H9 (cell line): ENCODE data around the gene PSME1. TPM values are rescaled to one million over a fixed set of nuclear protein-coding genes. Genes with fewer than 3 reads are reported as not detected.

Experiments
- DNase-seq: peaks from one replicate; pipeline ENCODE4 v3.0.0-alpha.2; 2017
- H2AFZ ChIP-seq: one replicate; pipeline ENCODE4 v1.6.1; 2013; ENCODE audit warnings: mild to moderate bottlenecking, low read length, control low read depth, moderate library complexity
- H2AK5ac ChIP-seq: 2 replicates; pipeline ENCODE4 v1.6.1; 2013; ENCODE audit warnings: low read length, control low read depth, mixed read lengths; ENCODE audit not compliant: insufficient read length
- H2BK120ac ChIP-seq: one replicate; pipeline ENCODE4 v1.6.1; 2013; ENCODE audit warnings: low read depth, mild to moderate bottlenecking, low read length, control low read depth, inconsistent platforms; ENCODE audit not compliant: poor library complexity, severe bottlenecking
- H2BK12ac ChIP-seq: 2 replicates; pipeline ENCODE4 v1.6.1; 2013; ENCODE audit warnings: low read length, control low read depth, mixed read lengths, low read depth; ENCODE audit not compliant: insufficient read length
- H2BK15ac ChIP-seq: 2 replicates; pipeline ENCODE4 v1.6.1; 2013; ENCODE audit warnings: low read depth, low read length, control low read depth
- H2BK20ac ChIP-seq: one replicate; pipeline ENCODE4 v1.6.1; 2013; ENCODE audit warnings: low read depth, mild to moderate bottlenecking, low read length, control low read depth, inconsistent platforms; ENCODE audit not compliant: poor library complexity, severe bottlenecking
- H2BK5ac ChIP-seq: 2 replicates; pipeline ENCODE4 v1.6.1; 2013; ENCODE audit warnings: low read length, control low read depth, mixed read lengths; ENCODE audit not compliant: insufficient read length
- H3K14ac ChIP-seq: 2 replicates; pipeline ENCODE4 v1.6.1; 2013; ENCODE audit warnings: low read length, control low read depth; ENCODE audit not compliant: insufficient read depth
- H3K18ac ChIP-seq: 2 replicates; pipeline ENCODE4 v1.6.1; 2013; ENCODE audit warnings: low read depth, mild to moderate bottlenecking, mixed read lengths, low read length, control low read depth; ENCODE audit not compliant: insufficient read length
- H3K23ac ChIP-seq: 2 replicates; pipeline ENCODE4 v1.6.1; 2013; ENCODE audit warnings: low read length, control low read depth, mixed read lengths, low read depth; ENCODE audit not compliant: insufficient read length
- H3K23me2 ChIP-seq: 2 replicates; pipeline ENCODE4 v1.6.1; 2013; ENCODE audit warnings: low read depth, mild to moderate bottlenecking, mixed read lengths, low read length, control low read depth; ENCODE audit not compliant: insufficient read length, poor library complexity, severe bottlenecking
- H3K27ac ChIP-seq: 2 replicates; pipeline ENCODE4 v1.5.1; 2013; ENCODE audit warnings: low read length, control low read depth, mixed read lengths, low read depth; ENCODE audit not compliant: insufficient read length
- H3K27me3 ChIP-seq: 2 replicates; pipeline ENCODE4 v1.6.1; 2013; ENCODE audit warnings: low read length, control low read depth, inconsistent platforms; ENCODE audit not compliant: insufficient read depth
- H3K4ac ChIP-seq: 2 replicates; pipeline ENCODE4 v1.6.1; 2013; ENCODE audit warnings: low read depth, mild to moderate bottlenecking, control low read depth, inconsistent platforms, low read length, moderate library complexity
- H3K4me1 ChIP-seq: 2 replicates; pipeline ENCODE4 v1.6.1; 2013; ENCODE audit warnings: low read length, control low read depth, inconsistent platforms; ENCODE audit not compliant: insufficient read depth
- H3K4me2 ChIP-seq: 2 replicates; pipeline ENCODE4 v1.6.1; 2013; ENCODE audit warnings: low read length, control low read depth, mixed read lengths; ENCODE audit not compliant: insufficient read length, insufficient read depth
- H3K56ac ChIP-seq: 2 replicates; pipeline ENCODE4 v1.6.1; 2013; ENCODE audit warnings: low read depth, mild to moderate bottlenecking, mixed read lengths, low read length, control low read depth; ENCODE audit not compliant: insufficient read length
- H3K79me1 ChIP-seq: 2 replicates; pipeline ENCODE4 v1.6.1; 2013; ENCODE audit warnings: low read depth, mild to moderate bottlenecking, moderate library complexity, low read length, control low read depth, inconsistent platforms; ENCODE audit not compliant: insufficient read depth, poor library complexity, severe bottlenecking
- H3K79me2 ChIP-seq: 2 replicates; pipeline ENCODE4 v1.6.1; 2013; ENCODE audit warnings: low read length, control low read depth, inconsistent platforms; ENCODE audit not compliant: insufficient read depth
- H3K9ac ChIP-seq: 2 replicates; pipeline ENCODE4 v1.6.1; 2013; ENCODE audit warnings: low read length, control low read depth, mixed read lengths; ENCODE audit not compliant: insufficient read length; ENCODE audit errors: extremely low read depth
- H3K9me3 ChIP-seq: one replicate; pipeline ENCODE4 v1.6.1; 2013; ENCODE audit warnings: low read depth, low read length, inconsistent platforms; ENCODE audit not compliant: control insufficient read depth
- H3T11ph ChIP-seq: one replicate; pipeline ENCODE4 v1.6.1; 2013; ENCODE audit warnings: mild to moderate bottlenecking, low read length, control low read depth, inconsistent platforms
- H4K20me1 ChIP-seq: one replicate; pipeline ENCODE4 v1.6.1; 2013; ENCODE audit not compliant: control insufficient read depth, insufficient read length, insufficient read depth
- H4K5ac ChIP-seq: 2 replicates; pipeline ENCODE4 v1.6.1; 2013; ENCODE audit warnings: low read depth, mild to moderate bottlenecking, mixed read lengths, low read length, control low read depth; ENCODE audit not compliant: insufficient read length
- H4K8ac ChIP-seq: replicated peaks from 2 replicates; pipeline ENCODE4 v1.6.1; 2013; ENCODE audit warnings: low read length, control low read depth, mixed read lengths, low read depth; ENCODE audit not compliant: insufficient read length
- H4K91ac ChIP-seq: 2 replicates; pipeline ENCODE4 v1.6.1; 2013; ENCODE audit warnings: low read depth, mild to moderate bottlenecking, moderate library complexity, mixed read lengths, low read length, control low read depth; ENCODE audit not compliant: insufficient read length
- H3K27ac Mint-ChIP-seq, 3 experiments: 2 replicates in 2 of 3; 3 replicates in 1 of 3; pipeline ENCODE4 v1.8.0; 2020 to 2021; ENCODE audit warnings: mixed read lengths in 3 of 3, mild to moderate bottlenecking in 1 of 3, moderate library complexity in 1 of 3
- H3K27me3 Mint-ChIP-seq: 2 replicates; pipeline ENCODE4 v1.8.0; 2021; ENCODE audit warnings: low read depth, mild to moderate bottlenecking, moderate library complexity, mixed read lengths
- H3K36me3 Mint-ChIP-seq, 3 experiments: 2 replicates in 2 of 3; 3 replicates in 1 of 3; pipeline ENCODE4 v1.8.0; 2020 to 2021; ENCODE audit warnings: low read depth in 3 of 3, mixed read lengths in 3 of 3; ENCODE audit not compliant: insufficient read depth in 1 of 3
- H3K4me1 Mint-ChIP-seq, 2 experiments: 2 replicates each; pipeline ENCODE4 v1.8.0; 2020; ENCODE audit warnings: mixed read lengths in 2 of 2
- H3K4me3 Mint-ChIP-seq, 2 experiments: 2 replicates in 1 of 2; 3 replicates in 1 of 2; pipeline ENCODE4 v1.8.0; 2020 to 2021; ENCODE audit warnings: mild to moderate bottlenecking in 2 of 2, mixed read lengths in 2 of 2, moderate library complexity in 1 of 2
- H3K9me3 Mint-ChIP-seq, 2 experiments: 2 replicates in 1 of 2; 3 replicates in 1 of 2; pipeline ENCODE4 v1.8.0; 2020; ENCODE audit warnings: mild to moderate bottlenecking in 2 of 2, mixed read lengths in 2 of 2, moderate library complexity in 1 of 2
- CTCF ChIP-seq: fragments of 200-600 bp; sonication (generic); conservative IDR thresholded peaks from 3 replicates; pipeline ENCODE4 v1.8.0; 2021; ENCODE audit warnings: antibody characterized with exemption, mild to moderate bottlenecking
- WGBS: extraction: QIAGEN DNeasy Blood & Tissue Kit; methylation state at CpG from one replicate; pipeline ENCODE4 v1.1.7; 2013; ENCODE audit warnings: missing lambda C conversion rate, low lambda C conversion rate, mixed read lengths; ENCODE audit not compliant: insufficient read length; ENCODE audit errors: extremely low coverage; 5-methylcytosine and 5-hydroxymethylcytosine counted together
- total RNA-seq: library from RNA; stranded (reverse); gene quantifications from 2 replicates; pipeline ENCODE4 v1.2.1, GENCODE V29; 2021

PSME1 gene
- total RNA-seq, 1 experiment from 2014 or later = 109 TPM

DNA sequence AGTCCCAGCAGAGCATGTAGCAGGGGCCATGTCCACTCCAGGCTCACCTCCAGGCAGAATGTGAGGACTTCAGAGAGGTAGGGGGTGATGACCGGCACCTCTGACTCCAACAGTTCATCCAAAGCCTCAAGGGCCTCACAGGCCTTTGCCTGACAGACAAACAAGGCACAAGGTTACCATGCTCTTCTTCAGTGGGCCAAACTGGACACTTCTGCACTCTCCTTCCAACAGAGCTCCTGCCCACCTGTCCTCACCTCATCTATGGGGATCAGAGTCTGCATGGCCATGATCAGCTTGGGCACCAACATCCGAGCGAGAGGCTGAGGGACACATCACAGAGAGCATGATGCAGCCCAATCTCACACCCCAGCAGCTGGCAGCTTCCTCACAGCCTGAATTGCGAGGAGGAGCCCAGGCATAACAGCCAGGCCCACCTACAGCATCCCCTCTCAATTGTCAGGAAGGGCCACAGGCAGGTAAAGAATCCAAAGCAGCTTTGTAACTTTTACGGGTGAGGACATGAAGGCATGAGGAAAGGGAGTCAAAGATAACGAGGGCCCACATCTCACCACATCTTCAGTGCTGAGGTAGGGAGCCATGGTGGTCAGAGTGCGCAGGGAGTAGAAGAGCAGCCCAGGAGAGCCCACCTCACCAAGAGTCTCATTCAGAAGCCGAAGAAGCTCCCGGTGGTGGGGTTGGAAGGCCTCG is 51.0 kb downstream of the PSME1 start:
- Histone ChIP-seq H2BK120ac (no peak overlapping the region), H3K27ac (no peak overlapping the region), H3K4me2 (peak overlapping the region; percentile 38), H3K4me1 (no peaks in the 10 kb centered on the region; the same call in 1 of the 2 replicates), H4K5ac (no peak overlapping the region), H3K23ac (no peak overlapping the region), H3K79me1 (peaks cover 4% of the 10 kb centered on the region), H3K4ac (no peak overlapping the region), H3K27me3 (no peaks in the 10 kb centered on the region), H2AK5ac (no peak overlapping the region), H2BK5ac (no peak overlapping the region), H3K9me3 (no peaks in the 10 kb centered on the region), H2BK15ac (no peak overlapping the region), H3K79me2 (no peaks in the 10 kb centered on the region), H3K9ac (no peak overlapping the region), H3K56ac (no peak overlapping the region), H4K91ac (no peak overlapping the region), H2AFZ (no peak overlapping the region), H3T11ph (no peak overlapping the region), H3K18ac (no peak overlapping the region), H3K23me2 (no peaks in the 10 kb centered on the region), H4K8ac (no peak overlapping the region), H2BK20ac (no peak overlapping the region), H4K20me1 (no peaks in the 10 kb centered on the region), H3K14ac (no peak overlapping the region; the same call in 1 of the 2 replicates), H2BK12ac (no peak overlapping the region)
- Mint-ChIP-seq H3K36me3 (peaks cover 25 to 79% (median 64%) of the 10 kb centered on the region in 3 experiments), H3K4me1 (peaks cover 15% of the 10 kb centered on the region in 2 experiments), H3K9me3 (no peaks in the 10 kb centered on the region), H3K27me3 (no peaks in the 10 kb centered on the region; the same call in 1 of the 2 replicates), H3K27ac (no peak overlapping the region), H3K4me3 (peak overlapping the region; percentile 54 to 63)
- DNase-seq = no peak
- no CpG with 5 or more reads among the region's 10 CpGs for WGBS
- no peak for TF ChIP-seq CTCF
